ENCODE results near the gene EXOC1.
A peak's percentile ranks its signal among the peaks of the same experiment; 100 is the strongest.
"Not testable (repeated sequence)": the region's sequence is repeated elsewhere in the genome, so short reads cannot be mapped to it uniquely, and the experiment has no call there.

Gene EXOC1, protein sequence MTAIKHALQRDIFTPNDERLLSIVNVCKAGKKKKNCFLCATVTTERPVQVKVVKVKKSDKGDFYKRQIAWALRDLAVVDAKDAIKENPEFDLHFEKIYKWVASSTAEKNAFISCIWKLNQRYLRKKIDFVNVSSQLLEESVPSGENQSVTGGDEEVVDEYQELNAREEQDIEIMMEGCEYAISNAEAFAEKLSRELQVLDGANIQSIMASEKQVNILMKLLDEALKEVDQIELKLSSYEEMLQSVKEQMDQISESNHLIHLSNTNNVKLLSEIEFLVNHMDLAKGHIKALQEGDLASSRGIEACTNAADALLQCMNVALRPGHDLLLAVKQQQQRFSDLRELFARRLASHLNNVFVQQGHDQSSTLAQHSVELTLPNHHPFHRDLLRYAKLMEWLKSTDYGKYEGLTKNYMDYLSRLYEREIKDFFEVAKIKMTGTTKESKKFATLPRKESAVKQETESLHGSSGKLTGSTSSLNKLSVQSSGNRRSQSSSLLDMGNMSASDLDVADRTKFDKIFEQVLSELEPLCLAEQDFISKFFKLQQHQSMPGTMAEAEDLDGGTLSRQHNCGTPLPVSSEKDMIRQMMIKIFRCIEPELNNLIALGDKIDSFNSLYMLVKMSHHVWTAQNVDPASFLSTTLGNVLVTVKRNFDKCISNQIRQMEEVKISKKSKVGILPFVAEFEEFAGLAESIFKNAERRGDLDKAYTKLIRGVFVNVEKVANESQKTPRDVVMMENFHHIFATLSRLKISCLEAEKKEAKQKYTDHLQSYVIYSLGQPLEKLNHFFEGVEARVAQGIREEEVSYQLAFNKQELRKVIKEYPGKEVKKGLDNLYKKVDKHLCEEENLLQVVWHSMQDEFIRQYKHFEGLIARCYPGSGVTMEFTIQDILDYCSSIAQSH

DNA sequence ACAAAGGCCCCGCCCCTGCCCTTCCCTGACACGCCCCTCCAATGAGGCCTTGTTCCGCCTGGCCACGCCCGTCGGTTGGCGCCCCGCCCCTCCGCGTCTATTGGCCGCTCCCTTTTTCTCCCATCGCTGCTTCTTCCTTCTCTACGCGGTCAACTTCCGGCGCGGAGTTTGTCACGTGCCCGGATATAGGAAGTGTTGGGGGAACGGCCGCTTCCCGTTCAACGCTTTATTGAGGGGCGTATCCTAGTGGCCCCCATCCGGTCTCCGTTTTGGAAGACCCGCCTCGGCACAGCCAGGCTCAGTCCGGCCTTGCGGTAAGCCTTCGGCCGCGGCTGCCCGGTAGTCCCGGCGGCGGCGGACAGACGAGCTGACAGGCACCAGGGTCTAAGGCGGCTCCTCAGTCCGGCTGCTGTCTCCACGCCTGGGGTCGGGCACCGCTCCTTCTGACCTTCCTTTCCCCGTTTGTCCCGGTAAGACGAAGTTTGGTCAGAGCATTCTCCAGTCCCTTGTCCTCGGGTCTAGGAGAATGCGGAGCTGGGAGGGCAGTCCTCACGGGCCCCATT, at the start of gene EXOC1:
TSS of gene EXOC1 (plus strand) at position 165 of the 563 bp plus-strand sequence. CDS start 4,676 bp downstream, outside the sequence.
- DNase-seq (ENCODE audit: low read depth in 1 of 2, low spot score in 1 of 2) = peak; percentile 94 to 96

DNA sequence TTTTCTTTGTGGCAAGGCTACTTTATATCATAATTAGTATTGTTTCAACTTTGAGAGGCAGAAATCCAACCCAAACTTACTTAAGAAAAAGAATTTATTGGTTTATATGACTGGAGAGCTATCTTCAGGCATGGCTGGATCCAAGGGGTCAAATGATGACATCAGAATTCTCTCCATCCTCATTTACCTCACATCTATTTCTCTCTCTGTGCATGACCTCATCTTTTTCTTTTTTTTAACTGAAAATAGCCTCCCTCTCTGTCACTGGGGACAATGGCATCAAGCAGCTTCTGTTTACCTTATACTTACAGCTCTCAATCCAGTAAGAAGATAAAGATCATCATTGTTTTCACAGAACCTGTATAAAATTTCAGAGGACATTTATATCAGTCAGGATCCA, 45.9 kb upstream of the EXOC1 start:
- no peak for DNase-seq (ENCODE audit: low read depth in 1 of 2, low spot score in 1 of 2)

DNA sequence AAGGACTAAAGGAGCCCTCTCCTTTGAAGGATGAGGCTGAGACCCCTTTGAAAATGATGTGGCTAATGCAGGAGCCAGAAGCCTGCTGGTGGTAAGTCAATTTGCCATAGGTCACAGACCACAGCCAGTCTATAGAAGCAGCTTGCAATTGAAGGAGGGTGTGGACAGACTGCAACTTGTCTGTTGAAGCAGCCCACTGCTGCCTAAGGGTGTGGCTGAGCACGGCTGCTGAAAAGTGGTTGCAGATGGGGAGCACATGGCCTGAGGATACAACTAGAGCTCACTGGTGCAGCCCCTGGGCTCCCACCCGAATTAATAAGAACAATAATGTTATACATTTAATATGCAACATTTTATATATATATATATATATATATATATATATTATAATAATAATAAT, 45.3 kb upstream of the EXOC1 start:
- no peak for DNase-seq (ENCODE audit: low read depth in 1 of 2, low spot score in 1 of 2)

DNA sequence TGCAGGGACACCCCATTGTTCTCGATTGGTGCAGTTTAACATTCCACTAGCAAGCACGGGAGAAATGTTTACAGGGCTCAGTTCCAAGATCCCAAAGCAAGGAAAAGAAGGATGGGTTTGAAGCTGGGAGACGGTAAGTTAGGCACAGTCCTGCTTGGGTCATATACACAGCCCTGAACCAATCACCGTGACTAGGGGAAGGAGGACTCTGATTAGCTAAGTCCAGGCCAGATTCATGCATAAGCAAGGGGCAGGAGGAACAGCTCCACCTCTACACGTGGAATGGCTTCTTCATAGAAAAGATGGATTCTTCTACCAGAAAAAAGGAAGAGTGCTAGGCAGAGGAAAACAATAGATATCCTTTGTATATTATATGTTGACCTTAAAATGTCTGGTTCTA, 44.8 kb upstream of the EXOC1 start:
- no peak for DNase-seq (ENCODE audit: low read depth in 1 of 2, low spot score in 1 of 2)

DNA sequence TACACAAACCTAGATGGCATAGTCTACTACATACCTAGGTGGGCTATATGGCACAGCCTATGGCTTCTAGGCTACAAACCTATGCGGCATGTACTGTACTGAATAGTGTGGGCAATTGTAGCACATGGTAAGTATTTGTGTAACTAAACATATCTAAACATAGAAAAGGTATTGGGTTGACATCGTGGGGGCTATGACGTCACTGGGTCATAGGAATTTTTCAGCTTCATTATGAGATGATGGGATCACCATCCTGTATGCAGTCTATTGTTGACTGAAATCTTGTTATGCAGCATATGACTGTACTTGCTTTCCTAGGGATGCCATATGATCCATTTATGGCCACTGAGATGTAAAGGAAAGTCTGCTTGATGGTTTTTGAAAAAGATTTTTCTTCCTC, 35.8 kb upstream of the EXOC1 start:
- no peak for DNase-seq (ENCODE audit: low read depth in 1 of 2, low spot score in 1 of 2)

DNA sequence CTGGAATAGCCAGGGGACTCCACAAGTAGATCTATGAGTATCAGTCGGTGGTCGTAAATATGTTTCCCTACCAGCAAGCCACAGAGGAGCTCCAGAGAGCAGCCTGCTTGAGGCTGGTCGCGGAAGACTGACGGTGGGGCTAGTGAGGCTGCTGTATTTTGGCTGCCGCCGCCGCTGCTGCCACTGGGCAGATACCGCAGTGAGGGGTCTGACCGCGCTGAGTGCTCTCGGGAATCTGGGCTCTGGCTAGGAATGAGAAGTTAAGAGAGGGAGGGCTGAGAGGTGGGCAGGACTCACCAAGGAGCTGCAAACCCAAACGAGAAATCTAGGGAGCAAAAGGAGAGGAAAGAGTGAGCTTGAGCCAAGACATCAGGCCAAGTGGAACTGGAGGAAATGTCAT, 33.8 kb upstream of the EXOC1 start, which contains the start of gene EXOC1L:
TSS of gene EXOC1L (plus strand) at position 157 of the 400 bp plus-strand sequence. CDS start at position 394, 237 bp downstream.
- no peak for DNase-seq (ENCODE audit: low read depth in 1 of 2, low spot score in 1 of 2)

DNA sequence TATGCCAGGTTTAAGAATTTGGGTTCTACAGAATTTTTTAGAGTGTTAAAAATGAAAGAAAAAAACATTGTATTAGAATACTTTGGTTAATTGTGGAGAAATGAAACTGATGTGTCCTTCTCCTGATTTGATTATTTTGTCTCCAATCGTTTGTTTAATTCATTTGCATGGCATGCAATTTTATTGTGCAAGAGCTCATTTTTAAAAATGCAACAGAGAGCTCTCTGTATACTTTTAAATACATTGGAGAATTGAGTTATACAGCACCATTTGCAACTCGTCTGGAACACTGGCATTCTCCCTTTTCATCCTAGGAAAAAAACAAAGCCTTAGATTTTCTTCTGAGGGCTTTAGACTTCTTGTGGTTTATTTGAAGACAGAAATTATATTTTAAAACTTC, 33.2 kb upstream of the EXOC1 start:
- no peak for DNase-seq (ENCODE audit: low read depth in 1 of 2, low spot score in 1 of 2)

DNA sequence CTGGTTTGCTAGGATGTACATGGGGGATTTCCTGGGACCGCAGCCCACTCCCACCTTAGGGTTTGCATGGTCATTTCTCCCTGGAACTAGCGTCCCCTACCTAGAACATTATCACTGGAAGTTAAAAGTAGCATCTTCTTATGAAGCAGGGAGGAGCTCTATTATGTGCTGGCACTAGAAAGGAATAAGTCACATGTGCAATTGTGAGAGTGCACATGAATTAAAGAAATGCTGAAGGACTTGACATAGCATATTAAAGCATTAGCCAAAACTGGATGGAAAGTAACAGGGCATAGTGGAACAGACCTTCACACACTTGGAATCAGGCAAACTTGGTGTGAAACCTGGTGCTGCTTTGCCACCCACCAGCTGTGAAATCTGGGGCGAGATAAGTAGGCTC, 31.1 kb upstream of the EXOC1 start:
- DNase-seq (ENCODE audit: low read depth in 1 of 2, low spot score in 1 of 2) = no peak

DNA sequence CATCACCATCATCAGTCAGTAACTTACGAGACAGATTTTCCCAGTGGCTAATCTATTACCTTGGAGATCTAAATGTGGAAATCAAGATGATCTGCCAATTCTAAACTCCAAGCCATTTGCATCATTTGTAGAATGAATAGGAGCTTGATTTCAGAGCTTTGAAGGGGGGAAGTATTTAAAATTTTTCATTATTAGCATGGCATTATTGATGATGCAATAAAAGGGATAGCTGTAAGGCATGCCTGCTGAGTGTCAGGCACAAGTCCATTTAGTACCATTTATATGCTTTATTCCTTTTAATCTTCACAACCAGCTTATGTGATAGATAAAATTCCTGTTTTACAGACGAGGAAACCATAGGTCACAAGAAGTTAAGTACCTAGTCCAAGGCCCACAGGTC, 28.6 kb upstream of the EXOC1 start:
- no peak for DNase-seq (ENCODE audit: low read depth in 1 of 2, low spot score in 1 of 2)

DNA sequence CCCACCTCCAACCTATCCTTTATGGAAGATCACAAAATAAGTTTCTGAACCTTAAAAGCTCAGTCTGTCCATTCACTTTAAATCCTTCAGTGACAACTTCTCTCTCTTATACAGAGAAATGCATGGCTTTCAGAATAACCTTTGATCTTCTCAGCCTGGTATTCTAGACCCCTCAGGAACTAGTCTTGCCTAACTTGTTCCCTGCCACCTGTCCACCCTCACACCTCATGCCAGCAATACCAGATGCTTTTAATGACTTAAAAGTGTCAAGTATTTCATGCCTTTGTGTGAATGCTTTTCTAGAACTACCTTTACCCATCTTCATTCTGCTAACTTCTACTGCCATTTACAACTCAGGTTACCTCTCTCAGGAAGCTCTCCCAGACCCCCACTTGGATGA, 26.5 kb upstream of the EXOC1 start:
- DNase-seq (ENCODE audit: low read depth in 1 of 2, low spot score in 1 of 2) = no peak

DNA sequence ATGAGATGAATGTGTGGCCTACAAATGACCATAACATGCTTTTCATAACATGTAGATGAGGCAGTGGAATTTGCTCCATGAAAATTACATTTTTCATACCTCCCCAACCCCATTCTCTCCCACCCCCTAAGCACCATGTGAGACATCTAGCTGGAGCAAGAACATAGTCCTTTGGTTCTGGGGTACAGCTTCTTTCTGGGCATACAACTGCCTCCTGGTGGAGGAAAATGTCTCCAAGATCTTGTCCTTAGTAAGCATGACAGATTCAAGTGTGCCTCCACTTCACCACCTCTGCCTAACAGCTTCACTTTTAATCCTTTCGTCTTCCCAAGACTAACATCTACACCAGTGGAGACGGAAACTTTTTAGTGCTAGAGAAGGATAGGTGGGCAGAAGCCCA, 25.9 kb upstream of the EXOC1 start:
- no peak for DNase-seq (ENCODE audit: low read depth in 1 of 2, low spot score in 1 of 2)

DNA sequence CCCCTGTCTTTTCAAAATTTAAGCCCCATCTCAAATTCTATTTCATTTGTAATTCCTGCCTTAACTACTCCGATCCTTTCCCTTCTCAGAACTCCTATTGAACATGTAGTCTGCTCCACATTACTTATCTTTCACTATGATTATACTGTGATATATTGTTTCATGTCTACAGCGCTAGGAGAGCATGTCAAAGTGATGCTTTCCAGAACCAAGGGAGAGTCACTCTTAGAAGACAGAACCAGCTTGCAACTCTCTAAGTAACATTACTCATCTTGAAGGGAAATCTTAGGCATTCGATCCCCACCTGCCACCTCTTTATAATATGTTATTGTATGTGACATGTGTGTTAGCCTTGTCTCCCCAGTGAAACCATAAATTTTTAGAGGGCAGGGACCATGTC, 23.4 kb upstream of the EXOC1 start:
- no peak for DNase-seq (ENCODE audit: low read depth in 1 of 2, low spot score in 1 of 2)

DNA sequence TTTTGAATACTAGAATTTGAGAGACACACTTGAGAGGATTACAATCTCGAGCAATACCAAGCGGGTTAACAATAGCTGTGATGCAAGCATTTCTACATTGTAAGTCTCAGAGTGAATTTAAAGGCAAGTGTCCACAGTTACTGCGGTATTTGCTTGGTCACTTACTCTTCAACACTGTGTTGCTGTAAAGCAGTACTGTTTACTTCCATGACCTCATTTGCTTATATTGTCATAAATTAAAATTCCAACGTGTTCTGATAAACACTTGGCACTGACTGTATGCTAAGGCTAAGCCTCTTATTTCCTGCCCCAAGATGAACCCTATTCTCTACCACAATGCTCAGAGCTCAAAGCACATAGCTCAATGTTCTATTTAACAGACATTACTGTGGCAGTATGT, 22.7 kb upstream of the EXOC1 start:
- no peak for DNase-seq (ENCODE audit: low read depth in 1 of 2, low spot score in 1 of 2)

DNA sequence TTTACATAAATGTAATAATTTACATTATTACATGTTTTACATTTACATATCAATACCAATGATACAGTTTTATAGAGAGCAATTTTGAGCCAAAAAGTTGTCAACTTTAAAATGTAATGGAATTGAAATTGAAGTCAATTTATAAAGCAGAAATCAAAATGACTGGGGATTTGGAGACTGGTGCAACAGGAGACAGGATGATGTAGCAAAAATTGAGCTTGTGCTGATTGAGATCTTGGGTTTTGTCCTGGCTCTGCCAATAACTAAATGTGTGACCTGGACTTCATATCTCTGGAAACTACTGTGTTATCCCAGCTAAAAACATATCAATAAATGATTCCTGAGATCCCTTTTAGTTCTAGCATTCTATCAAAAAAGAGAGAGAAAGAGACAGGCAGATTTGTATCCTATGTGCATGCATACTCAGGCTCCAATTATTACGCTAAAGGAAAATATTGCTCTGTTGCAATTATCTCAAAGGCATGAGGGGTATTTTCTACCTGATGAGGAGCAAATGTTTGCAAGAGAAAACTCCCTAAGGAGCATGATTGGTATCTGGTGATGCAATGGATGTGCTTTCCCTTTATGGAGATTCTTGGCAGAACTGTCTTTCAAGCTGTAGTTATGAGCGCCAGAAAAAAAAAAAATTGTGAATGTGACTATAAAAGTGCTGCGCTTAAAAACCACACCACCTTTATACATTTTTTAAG, 19.2 kb upstream of the EXOC1 start:
- no peak for DNase-seq (ENCODE audit: low read depth in 1 of 2, low spot score in 1 of 2)

DNA sequence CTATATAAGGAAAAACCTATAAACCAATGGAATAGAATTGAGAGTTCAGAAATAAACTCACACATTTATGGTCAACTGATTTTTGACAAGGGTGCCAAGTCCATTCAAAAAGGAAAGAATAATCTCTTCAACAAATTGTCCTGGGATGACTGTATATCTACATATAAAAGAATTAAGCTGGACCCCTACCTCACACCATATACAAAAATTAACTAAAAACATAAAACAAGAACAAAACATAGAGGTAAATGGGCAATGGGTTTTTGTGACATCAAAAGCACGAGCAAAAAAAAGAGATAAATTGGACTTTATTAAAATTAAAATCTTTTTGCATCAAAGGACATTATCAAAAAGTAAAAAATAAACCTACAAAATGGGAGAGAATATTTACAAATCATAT, 15.5 kb upstream of the EXOC1 start:
- DNase-seq (ENCODE audit: low read depth in 1 of 2, low spot score in 1 of 2) = no peak

DNA sequence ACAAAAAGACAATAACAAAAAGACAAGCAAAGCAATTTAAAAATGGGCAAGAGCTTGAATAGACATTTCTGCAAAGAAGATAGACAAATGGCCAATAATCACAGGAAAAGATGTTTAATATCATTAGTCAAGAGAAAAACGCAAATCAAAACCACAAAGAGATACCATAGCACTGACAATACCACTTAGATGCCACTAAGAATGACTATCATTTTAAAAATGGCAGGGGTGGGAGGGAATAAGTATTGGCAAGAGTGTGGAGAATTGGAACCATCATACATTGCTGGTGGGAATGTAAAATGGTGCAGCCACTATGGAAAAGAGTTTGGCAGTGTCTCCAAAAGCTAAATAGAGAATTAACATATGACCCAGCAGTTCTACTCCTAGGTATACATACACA, 15.1 kb upstream of the EXOC1 start:
- no peak for DNase-seq (ENCODE audit: low read depth in 1 of 2, low spot score in 1 of 2)

DNA sequence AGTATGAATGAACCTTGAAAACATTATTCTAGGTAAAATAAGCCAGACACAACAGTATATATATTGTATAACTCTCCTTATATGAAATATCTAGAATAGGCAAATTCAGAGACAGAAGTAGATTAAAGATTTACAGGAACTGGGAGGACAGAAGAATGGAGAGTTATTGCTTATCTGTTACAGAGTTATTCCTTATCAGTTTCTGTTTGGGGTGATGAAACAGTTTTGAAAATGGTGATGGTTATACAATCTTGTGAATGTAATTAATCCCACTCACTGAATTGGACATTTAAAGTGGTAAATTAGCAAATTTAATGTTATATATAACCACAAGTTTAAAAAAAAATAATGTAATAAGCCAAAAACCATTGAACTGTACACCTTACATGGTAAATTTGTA, 14.5 kb upstream of the EXOC1 start:
- DNase-seq (ENCODE audit: low read depth in 1 of 2, low spot score in 1 of 2) = no peak

DNA sequence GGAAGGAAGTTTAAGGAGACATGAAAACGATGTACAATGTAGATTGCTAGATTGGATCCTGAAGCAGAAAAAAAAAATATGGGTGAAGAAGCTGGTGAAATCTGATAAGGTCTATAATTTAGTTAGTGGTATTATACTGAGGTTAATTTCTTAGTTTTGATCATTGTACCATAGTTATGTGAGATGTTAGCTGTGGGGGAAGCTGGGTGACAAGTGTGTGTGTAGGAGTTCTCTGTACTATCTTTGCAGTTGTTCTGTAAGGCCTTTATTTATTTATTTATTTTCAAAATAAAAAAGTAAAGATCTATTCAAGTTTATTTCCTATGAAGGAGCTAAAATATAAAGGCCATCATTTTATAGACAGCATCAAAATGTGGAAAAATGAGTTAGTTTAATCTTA, 12.5 kb upstream of the EXOC1 start:
- no peak for DNase-seq (ENCODE audit: low read depth in 1 of 2, low spot score in 1 of 2)

DNA sequence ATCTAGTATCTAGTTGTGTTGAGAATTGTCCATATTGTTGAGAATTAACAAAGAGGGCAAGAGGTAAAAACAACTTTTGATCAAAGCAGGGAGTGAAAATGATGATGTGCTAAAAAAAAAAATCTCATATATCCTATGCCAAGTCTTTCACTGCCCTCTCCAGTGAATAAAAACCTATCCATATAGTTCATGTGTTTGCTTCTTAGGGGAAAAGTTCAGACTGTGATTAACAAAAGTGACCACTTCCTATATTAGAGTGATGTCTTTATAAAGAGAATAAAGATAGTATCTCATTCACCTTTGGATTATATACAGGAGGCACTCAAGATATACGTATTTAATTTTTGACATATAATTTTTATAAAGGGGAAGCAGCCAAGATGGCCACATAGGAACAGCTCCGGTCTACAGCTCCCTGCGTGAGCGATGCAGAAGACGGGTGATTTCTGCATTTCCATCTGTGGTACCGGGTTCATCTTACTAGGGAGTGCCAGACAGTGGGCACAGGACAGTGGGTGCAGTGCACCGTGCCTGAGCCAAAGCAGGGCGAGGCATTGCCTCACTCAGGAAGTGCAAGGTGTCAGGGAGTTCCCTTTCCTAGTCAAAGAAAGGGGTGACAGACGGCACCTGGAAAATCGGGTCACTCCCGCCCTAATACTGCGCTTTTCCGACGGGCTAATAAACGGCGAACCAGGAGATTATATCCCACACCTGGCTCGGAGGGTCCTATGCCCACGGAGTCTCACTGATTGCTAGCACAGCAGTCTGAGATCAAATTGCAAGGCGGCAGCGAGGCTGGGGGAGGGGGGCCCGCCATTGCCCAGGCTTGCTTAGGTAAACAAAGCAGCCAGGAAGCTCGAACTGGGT, 11.8 kb upstream of the EXOC1 start:
- not testable (repeated sequence) for DNase-seq (ENCODE audit: low read depth in 1 of 2, low spot score in 1 of 2)

DNA sequence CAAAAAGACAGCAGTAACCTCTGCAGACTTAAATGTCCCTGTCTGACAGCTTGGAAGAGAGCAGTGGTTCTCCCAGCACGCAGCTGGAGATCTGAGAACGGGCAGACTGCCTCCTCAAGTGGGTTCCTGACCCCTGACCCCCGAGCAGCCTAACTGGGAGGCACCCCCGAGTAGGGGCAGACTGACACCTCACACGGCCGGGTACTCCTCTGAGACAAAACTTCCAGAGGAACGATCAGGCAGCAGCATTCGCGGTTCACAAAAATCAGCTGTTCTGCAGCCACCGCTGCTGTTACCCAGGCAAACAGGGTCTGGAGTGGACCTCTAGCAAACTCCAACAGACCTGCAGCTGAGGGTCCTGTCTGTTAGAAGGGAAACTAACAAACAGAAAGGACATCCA, 11.1 kb upstream of the EXOC1 start:
- not testable (repeated sequence) for DNase-seq (ENCODE audit: low read depth in 1 of 2, low spot score in 1 of 2)

Measured in activated T-helper 1 cell treated with anti-CD3 and anti-CD28 coated beads, Interleukin-2, amount 50 U/mL, for 16 hours (primary cell).